Lung microvascular endothelial cell (primary cell): ENCODE data around the gene NHERF1. TPM values are rescaled to one million over a fixed set of nuclear protein-coding genes. Genes with fewer than 3 reads are reported as not detected.

ENCODE experiments used
- DNase-seq, 2 donors: peaks; one replicate each; pipeline versions ENCODE4 v3.0.0 to v3.0.0-alpha.2; 2010; ENCODE audit warnings: low read depth in 2 of 2
- total RNA-seq: library from RNA; depleted of rRNA; stranded (reverse); fragments of >200 nt; gene quantifications from 2 replicates; pipeline ENCODE4 v1.2.1, GENCODE V29; 2014

The NHERF1 gene
- total RNA-seq, 1 donor from 2014 or later: 4.4 TPM

DNA sequence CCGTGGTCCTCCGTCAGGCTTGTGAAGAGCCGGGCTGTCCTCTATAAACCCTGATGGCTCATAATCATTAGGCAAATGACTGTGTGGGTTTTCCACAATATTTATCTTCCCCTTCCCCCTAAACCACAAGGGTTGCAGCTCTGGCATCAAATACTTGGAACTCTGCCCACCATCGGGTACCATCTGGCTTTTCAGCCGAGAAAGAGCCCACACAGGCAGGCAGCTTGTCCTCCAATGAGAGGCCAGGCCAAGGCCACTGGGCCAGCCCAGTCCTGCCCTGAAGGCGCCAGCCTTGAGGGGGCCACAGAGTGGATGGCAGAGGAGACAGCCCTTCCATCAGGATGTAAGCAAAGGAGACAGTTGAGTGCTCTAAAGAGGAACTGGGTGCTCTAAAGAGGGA is 59.5 kb downstream of the NHERF1 start:
- DNase-seq: no peak

DNA sequence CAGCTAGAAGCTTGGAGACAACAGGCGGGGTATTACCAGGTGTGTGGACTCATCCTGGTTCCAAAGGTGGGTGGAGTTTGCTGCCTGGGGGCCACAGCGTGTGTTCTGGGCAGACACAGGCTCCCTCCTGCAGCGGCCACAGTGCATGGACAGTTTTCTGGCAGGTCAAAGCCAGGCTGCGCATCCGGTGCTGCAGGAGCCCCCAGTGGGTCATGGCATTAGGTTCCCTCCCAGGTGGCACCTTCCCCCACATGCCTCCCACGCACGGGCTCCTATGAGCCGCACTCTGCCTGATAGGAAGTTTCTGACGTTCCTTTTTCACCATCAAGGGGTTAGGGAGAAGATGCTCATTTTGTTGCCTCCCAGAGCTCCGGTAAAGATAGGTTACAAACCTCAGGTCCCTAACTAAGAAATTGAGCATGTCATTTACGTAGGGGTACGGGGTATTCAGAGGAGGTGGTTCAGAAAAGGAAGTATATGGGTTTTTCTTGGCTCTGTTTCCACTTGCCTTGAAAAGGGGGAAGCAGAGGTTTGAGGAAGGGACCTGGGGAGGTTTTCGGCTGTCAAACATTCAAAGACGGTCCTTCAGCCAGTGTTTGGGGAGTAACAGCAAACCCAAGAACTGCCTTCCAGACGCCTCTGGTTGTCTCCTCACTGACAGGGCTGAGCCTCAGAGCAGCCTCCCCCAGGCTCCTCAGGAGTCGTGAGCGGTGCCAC is 60.4 kb downstream of the NHERF1 start:
- DNase-seq: no peak

DNA sequence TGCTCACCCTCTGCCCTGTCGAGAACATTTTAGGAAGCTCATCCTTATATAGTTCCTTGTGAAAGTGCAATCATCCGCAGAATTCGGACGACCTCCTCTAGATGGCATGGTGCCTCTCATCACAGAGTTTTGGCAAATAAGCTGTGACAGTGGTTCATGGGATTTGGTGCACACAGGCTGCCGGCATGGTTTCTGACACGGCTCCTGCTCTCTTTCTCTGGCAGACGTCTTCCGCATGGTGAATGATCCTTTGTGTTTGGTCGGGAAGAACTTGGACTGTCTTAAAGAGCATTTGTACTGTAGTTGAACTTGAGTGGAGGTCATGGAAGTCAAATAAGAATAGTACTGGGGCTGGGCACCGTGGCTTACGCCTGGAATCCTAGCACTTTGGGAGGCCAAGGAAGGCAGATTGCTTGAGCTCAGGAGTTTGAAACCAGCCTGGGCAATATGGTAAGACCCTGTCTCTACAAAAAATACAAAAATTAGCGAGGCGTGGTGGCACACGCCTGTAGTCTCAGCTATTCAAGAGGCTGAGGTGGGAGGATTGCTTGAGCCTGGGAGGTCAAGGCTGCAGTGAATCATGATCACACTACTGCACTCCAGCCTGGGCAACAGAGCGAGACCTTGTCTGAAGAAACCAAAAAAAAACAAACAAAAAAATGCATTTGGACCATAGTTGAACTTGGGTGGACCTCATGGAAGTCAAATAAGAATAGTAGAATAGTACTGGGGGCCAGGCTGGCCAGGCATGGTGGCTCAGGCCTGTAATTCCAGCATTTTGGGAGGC is 62.5 kb downstream of the NHERF1 start:
- no peak for DNase-seq

DNA sequence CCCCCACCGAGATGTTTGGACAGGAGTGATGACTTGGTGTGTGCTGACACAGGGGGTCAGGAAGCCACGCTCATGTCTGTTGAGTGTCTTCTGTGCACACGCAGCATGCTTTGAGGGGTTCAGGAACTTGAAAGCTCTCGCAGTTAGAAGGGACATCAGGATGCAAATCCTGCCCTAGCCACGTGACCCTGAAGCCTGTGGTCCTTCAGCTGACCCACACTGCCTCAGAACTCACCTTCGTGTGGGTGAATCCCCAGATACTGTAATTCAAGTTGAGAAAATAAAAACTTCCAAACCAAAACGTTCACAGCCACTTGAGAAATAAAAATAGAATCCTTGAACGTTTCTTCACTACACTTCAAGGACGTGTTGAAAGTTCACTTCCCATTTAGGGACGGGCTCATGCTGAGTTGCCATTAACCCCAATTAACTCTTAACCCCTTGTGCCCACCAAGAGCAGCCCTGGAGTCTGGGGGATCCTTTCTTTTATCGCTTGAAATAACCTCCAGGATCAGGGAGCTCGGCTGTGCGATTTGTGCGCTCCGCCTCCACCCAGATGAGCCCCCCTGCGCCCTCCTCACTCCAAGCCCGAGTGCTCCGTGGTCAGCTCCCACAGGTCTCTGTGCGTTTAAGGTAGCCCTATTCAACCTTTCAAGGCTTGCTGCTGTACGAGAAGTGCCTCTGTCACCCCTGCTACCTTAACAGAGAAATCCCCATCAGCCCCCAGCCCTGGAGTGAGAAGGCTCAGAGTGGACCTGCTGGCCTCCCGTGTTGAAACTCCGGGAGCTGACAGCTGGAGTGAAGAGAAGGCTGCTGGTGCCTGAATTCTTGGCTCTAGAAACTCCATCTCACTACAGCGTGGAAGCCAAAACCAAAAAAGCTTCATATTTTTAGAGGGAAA is 63.9 kb downstream of the NHERF1 start:
- no peak for DNase-seq

DNA sequence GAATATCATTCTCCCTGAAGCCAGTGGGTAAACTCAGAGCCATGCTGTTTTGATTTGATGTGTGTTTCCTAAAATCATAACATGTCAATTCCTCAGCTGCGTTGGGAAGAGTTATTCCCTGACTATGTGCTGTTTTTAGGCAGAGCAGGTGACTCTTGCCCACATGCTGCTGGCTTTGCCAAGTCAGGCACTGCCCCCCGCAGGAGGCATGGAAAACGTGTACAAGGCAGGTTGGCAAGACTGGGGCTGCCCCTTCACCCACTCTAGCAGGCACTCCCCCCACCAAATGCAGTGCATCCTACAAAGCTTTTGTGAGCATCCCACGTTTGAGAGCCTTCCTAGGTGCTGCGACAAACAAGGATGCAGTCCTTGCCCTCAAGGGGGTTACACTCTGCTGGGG is 66.0 kb downstream of the NHERF1 start:
- DNase-seq: peak in 1 of 2 donors; percentile 25

DNA sequence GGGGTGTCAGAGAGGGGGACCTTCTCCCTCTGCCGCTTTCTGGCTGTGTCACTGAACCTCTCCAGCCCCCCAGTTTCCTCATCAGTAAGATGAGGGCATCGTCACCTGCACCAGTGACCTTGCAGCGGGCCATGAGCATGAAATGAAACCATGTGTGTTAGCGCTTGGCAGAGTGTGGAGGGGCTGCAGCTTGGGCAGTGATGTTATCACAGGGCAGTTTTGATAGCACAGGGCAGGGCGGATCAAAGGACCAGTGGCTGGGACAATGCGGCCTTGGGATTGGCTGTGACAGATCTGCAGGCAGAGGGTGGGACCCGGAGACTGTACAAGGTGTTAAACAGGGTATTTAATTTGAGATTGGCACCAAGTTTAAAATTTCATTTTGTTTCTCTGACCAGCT is 66.6 kb downstream of the NHERF1 start:
- DNase-seq: no peak

DNA sequence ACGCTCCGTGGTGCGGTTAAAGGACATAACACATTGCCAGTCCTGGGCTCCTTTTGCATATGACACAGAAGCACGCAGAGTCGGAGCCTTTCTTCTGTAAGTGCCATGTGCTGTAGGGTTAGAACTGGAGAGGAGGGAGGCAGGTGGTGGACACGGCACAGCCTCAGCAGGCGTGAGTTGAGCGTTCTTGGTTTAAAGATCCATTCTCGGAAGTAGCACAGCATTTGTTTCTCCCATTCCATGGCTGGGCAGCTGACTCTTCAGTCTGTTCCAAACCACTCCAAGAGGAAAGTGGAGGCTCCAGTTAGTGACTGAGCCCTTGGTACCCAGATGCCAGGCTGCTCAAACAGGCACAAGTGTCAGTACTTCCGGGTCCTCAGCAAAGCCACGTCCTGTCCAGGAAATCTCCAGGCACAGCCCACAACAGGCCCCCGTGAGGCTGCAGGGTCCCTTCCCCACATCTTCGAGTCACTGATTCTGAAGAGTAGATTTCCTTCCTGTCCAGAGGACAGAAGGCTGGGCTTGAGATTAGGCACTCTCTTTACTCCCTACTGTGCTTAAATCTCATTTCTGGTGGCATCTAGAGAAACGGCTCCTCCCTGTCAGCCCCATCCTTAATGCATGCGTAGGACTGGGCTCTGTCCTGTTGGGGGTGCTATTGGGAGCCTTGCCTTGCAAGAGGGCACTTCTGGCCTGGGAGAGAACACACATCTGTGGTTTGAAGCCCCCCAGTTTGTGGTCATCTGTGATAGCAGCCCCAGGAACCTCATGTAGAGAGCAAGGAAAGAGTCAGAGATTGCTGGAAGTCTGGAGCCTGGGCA is 67.3 kb downstream of the NHERF1 start:
- DNase-seq: peak in 1 of 2 donors; percentile 17

DNA sequence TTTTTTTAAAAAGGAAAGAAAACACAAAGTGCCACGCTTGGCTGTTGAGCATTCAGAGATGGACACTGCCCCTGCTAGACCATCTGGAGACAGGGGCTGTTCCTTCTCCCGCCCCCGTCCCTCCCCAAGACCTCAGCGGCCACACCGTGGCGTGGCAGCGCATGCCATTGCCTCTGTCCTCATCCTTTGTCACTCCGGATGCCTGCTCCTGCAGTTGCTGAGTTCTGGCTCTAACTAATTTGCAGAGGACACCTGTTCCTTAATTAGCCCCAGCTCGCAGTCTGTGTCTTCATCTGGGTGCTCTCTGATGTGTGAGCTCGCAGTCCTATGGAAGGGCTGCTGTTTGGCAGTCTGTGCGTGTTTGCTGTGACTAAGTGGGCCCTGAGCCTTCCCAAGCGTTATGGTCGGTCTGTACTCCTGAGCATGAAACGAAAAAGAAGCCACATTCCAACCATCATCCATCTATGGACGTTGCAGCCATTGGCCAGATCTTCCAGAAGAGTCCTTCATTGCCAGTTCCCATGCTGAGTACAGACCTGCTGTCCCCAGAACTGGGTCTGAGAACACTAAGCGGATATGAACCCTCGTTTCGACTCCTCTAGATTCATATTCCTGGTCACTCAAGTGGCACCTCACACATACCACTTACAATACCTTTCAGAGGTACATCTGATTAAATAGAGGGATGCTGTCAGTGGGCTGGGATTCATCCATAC is 68.6 kb downstream of the NHERF1 start:
- DNase-seq: no peak

DNA sequence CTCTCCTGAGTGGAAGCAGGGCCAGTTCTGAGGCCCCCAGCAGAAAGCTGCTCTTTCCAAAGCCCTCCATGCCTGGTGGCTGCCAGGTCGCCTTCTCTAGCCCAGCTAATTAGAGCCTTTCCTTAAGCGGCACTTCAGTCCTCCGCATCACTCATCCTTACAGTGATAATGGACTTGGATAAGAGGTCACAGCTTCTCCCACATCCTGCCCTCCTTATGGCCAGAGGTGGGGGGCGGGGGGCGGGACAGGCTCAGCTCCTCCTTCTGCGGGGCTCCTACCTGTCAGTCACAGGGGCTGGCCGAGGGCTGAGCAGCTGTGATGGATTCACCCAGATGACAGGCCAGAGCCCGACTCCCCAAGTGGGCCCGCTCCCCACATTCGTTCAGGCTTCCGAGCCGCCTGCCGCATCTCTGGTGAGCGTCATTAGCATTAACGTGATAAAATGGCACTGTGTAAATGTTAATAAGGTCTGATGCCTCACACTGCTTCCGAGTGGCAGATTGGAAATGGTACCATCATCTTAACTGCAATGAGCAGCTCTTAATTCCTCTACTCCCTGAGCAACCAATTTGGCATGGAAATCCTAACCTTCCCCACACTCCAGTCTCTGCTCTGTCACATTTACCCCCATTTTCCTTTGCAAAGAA is 70.0 kb downstream of the NHERF1 start:
- DNase-seq: no peak

Other genes with a start within 250 kb of the NHERF1 start
- gene CD300LB, start 217.2 kb upstream of the NHERF1 start, total RNA-seq: not detected in 2 replicates
- gene CD300C, start 202.5 kb upstream of the NHERF1 start, total RNA-seq: not detected in 2 replicates
- gene CD300H, start 181.1 kb upstream of the NHERF1 start, total RNA-seq: not detected in 2 replicates
- not detected in 2 replicates for gene CD300LD, start 156.3 kb upstream of the NHERF1 start, total RNA-seq
- gene CD300E, start 124.9 kb upstream of the NHERF1 start, total RNA-seq: not detected in 2 replicates
- not detected in 2 replicates for gene CD300LF, start 35.7 kb upstream of the NHERF1 start, total RNA-seq
- 0.20 and 0.22 TPM in 2 replicates for gene RAB37, start 11.4 kb upstream of the NHERF1 start, total RNA-seq
- gene NAT9, start 27.7 kb downstream of the NHERF1 start, total RNA-seq: 15.5 and 20.0 TPM in 2 replicates
- under 0.01 TPM in 2 replicates for gene GRIN2C, start 111.3 kb downstream of the NHERF1 start, total RNA-seq
- 12.9 and 41.2 TPM in 2 replicates for gene FDXR, start 124.4 kb downstream of the NHERF1 start, total RNA-seq
- gene FADS6, start 145.0 kb downstream of the NHERF1 start, total RNA-seq: not detected in 2 replicates
- not detected in 2 replicates for gene USH1G, start 174.6 kb downstream of the NHERF1 start, total RNA-seq
- gene OTOP2, start 175.6 kb downstream of the NHERF1 start, total RNA-seq: not detected in 2 replicates
- gene OTOP3, start 187.3 kb downstream of the NHERF1 start, total RNA-seq: not detected in 2 replicates
- gene HID1, start 224.1 kb downstream of the NHERF1 start, total RNA-seq: 21.4 and 44.8 TPM in 2 replicates
- gene CDR2L, start 239.0 kb downstream of the NHERF1 start, total RNA-seq: 5.0 and 5.7 TPM in 2 replicates